ENCODE data around the gene SLC22A25.

The SLC22A25 gene

GRCh38 chr11:63227521-63228107 lies 15.8 kb downstream of the SLC22A25 start:
- Histone ChIP-seq H3K4me3 (ENCODE audit: low read length) (no peak overlapping the region), H3K9ac (ENCODE audit: low read length) (no peak overlapping the region), H3K9me2 (replicated peaks; ENCODE audit: insufficient read depth, low read length) (no peaks in the 10 kb centered on the region), H3K36me3 (replicated peaks; ENCODE audit: insufficient read depth, low read length) (no peaks in the 10 kb centered on the region), H2AFZ (ENCODE audit: low read length) (no peak overlapping the region), H4K20me1 (ENCODE audit: insufficient read depth, low read length) (no peaks in the 10 kb centered on the region), H3F3A (ENCODE audit: insufficient read depth, low read length) (no peaks in the 10 kb centered on the region), H3K27ac (ENCODE audit: low read length) (no peak overlapping the region), H3K27me3 (replicated peaks; ENCODE audit: insufficient read depth, low read length) (no peaks in the 10 kb centered on the region), H3K4me2 (ENCODE audit: low read depth, low read length) (no peak overlapping the region), H3K9me3 (replicated peaks; ENCODE audit: insufficient read depth, low read length) (no peaks in the 10 kb centered on the region), H3K4me1 (ENCODE audit: low read length) (no peaks in the 10 kb centered on the region), H3K79me2 (ENCODE audit: low read length) (no peaks in the 10 kb centered on the region)
- no peak for DNase-seq
- TF ChIP-seq EZH2 (optimal IDR thresholded peaks at IDR 0.05; ENCODE audit: low read depth, low read length) (no peak), EZH2phosphoT487 (IDR thresholded peaks at IDR 0.05; ENCODE audit: low read length) (no peak), CTCF (IDR thresholded peaks at IDR 0.05; ENCODE audit: low read length) (no peak)

- H4K20me1 ChIP-seq (ENCODE audit: insufficient read depth, low read length), result no peaks in the 10 kb centered on the region
- H3K9me3 ChIP-seq (replicated peaks; ENCODE audit: insufficient read depth, low read length), result no peaks in the 10 kb centered on the region
- H3K4me2 ChIP-seq (ENCODE audit: low read depth, low read length), result no peak overlapping the region
- TF ChIP-seq EZH2phosphoT487 (IDR thresholded peaks at IDR 0.05; ENCODE audit: low read length) (no peak), CTCF (IDR thresholded peaks at IDR 0.05; ENCODE audit: low read length) (no peak), EZH2 (optimal IDR thresholded peaks at IDR 0.05; ENCODE audit: low read depth, low read length) (no peak)
- no peaks in the 10 kb centered on the region for H3K79me2 ChIP-seq (ENCODE audit: low read length)
- no peak overlapping the region for H2AFZ ChIP-seq (ENCODE audit: low read length)
- H3K4me3 ChIP-seq (ENCODE audit: low read length), result no peak overlapping the region
- no peaks in the 10 kb centered on the region for H3F3A ChIP-seq (ENCODE audit: insufficient read depth, low read length)
- no peak for DNase-seq
- no peak overlapping the region for H3K27ac ChIP-seq (ENCODE audit: low read length)
- H3K4me1 ChIP-seq (ENCODE audit: low read length), result no peaks in the 10 kb centered on the region
- no peaks in the 10 kb centered on the region for H3K27me3 ChIP-seq (replicated peaks; ENCODE audit: insufficient read depth, low read length)
- no peaks in the 10 kb centered on the region for H3K36me3 ChIP-seq (replicated peaks; ENCODE audit: insufficient read depth, low read length)
- H3K9ac ChIP-seq (ENCODE audit: low read length), result no peak overlapping the region
- no peaks in the 10 kb centered on the region for H3K9me2 ChIP-seq (replicated peaks; ENCODE audit: insufficient read depth, low read length)
Observed at GRCh38 chr11:63226488-63227114, 16.8 kb downstream of the SLC22A25 start.

GRCh38 chr11:63214093-63214492 lies 29.3 kb downstream of the SLC22A25 start:
- Histone ChIP-seq H3K9ac (ENCODE audit: low read length) (no peak overlapping the region), H3K9me2 (replicated peaks; ENCODE audit: insufficient read depth, low read length) (no peaks in the 10 kb centered on the region), H3K36me3 (replicated peaks; ENCODE audit: insufficient read depth, low read length) (no peaks in the 10 kb centered on the region), H4K20me1 (ENCODE audit: insufficient read depth, low read length) (no peaks in the 10 kb centered on the region), H2AFZ (ENCODE audit: low read length) (no peak overlapping the region), H3K4me1 (ENCODE audit: low read length) (no peaks in the 10 kb centered on the region), H3K27ac (ENCODE audit: low read length) (no peak overlapping the region), H3K4me3 (ENCODE audit: low read length) (no peak overlapping the region), H3K79me2 (ENCODE audit: low read length) (no peaks in the 10 kb centered on the region), H3K27me3 (replicated peaks; ENCODE audit: insufficient read depth, low read length) (no peaks in the 10 kb centered on the region), H3K4me2 (ENCODE audit: low read depth, low read length) (no peak overlapping the region), H3K9me3 (replicated peaks; ENCODE audit: insufficient read depth, low read length) (no peaks in the 10 kb centered on the region), H3F3A (ENCODE audit: insufficient read depth, low read length) (no peaks in the 10 kb centered on the region)
- DNase-seq, result no peak
- TF ChIP-seq CTCF (IDR thresholded peaks at IDR 0.05; ENCODE audit: low read length), result no peak
- TF ChIP-seq EZH2 (optimal IDR thresholded peaks at IDR 0.05; ENCODE audit: low read depth, low read length), result no peak

Measured in MM.1S (cell line).